GM12874 (cell line): ENCODE data around the gene UBR3.

Source experiments
- CTCF ChIP-seq: IDR thresholded peaks from 2 replicates; pipeline ENCODE4 v1.5.1; 2011; ENCODE audit warnings: low read depth, mild to moderate bottlenecking, control low read depth, low read length, moderate library complexity; ENCODE audit not compliant: insufficient read depth

UBR3 gene

GRCh38 chr2:169909376-169909775, 82.1 kb downstream of the UBR3 start:
- no peak for TF ChIP-seq CTCF

GRCh38 chr2:169910109-169910799, 83.0 kb downstream of the UBR3 start:
- no peak for TF ChIP-seq CTCF

GRCh38 chr2:169911119-169911518, 83.9 kb downstream of the UBR3 start:
- TF ChIP-seq CTCF, result no peak

GRCh38 chr2:169916623-169917022, 89.4 kb downstream of the UBR3 start:
- TF ChIP-seq CTCF, result no peak

GRCh38 chr2:169923977-169924376, 96.7 kb downstream of the UBR3 start:
- TF ChIP-seq CTCF, result no peak

GRCh38 chr2:169925968-169926367, 98.7 kb downstream of the UBR3 start:
- no peak for TF ChIP-seq CTCF

GRCh38 chr2:169928463-169928864, 101.2 kb downstream of the UBR3 start:
- peak; percentile 20; the same call in 1 of the 2 replicates for TF ChIP-seq CTCF
